C4-2B (cell line): Measurements from ENCODE around the gene FGD6.
"Not testable (repeated sequence)": the region's sequence is repeated elsewhere in the genome, so short reads cannot be mapped to it uniquely, and the experiment has no call there.

Experiments used
- H3K27ac ChIP-seq: fragments of 450-650 bp; 2 replicates; pipeline ENCODE4 v1.5.1; 2017
- CTCF ChIP-seq: fragments of 450-650 bp; conservative IDR thresholded peaks from 2 replicates; pipeline ENCODE4 v1.5.1; 2017; ENCODE audit warnings: mild to moderate bottlenecking
- ZFX ChIP-seq: fragments of 450-650 bp; IDR thresholded peaks from 2 replicates; pipeline ENCODE4 v1.6.1; 2017

Gene FGD6

GRCh38 chr12:95147866-95148265 lies 69.4 kb downstream of the FGD6 start:
- no peak for TF ChIP-seq ZFX
- no peak overlapping the region for H3K27ac ChIP-seq

- TF ChIP-seq ZFX (no peak), CTCF (no peak)
- no peak overlapping the region for H3K27ac ChIP-seq
Measured at GRCh38 chr12:95146769-95147168, 70.5 kb downstream of the FGD6 start.

- no peak for TF ChIP-seq ZFX
- H3K27ac ChIP-seq, result no peak overlapping the region
Measured at GRCh38 chr12:95143621-95144205, 73.6 kb downstream of the FGD6 start.

- H3K27ac ChIP-seq, result no peak overlapping the region
- TF ChIP-seq ZFX, result no peak
Measured at GRCh38 chr12:95142431-95143151, 74.7 kb downstream of the FGD6 start.

- H3K27ac ChIP-seq, result no peak overlapping the region
- no peak for TF ChIP-seq CTCF
- TF ChIP-seq ZFX, result no peak
Measured at GRCh38 chr12:95141310-95141709, 76.0 kb downstream of the FGD6 start.

GRCh38 chr12:95138031-95138430 lies 79.2 kb downstream of the FGD6 start:
- not testable (repeated sequence) for H3K27ac ChIP-seq

- no peak overlapping the region for H3K27ac ChIP-seq
- TF ChIP-seq ZFX (no peak), CTCF (no peak)
Measured at GRCh38 chr12:95136598-95136997, 80.7 kb downstream of the FGD6 start.

GRCh38 chr12:95134085-95134484 lies 83.2 kb downstream of the FGD6 start:
- TF ChIP-seq CTCF (no peak), ZFX (no peak)
- no peak overlapping the region for H3K27ac ChIP-seq

GRCh38 chr12:95131589-95132340 lies 85.5 kb downstream of the FGD6 start:
- no peak for TF ChIP-seq CTCF
- no peak for TF ChIP-seq ZFX
- H3K27ac ChIP-seq, result no peak overlapping the region
